HG03575 (cell line): ENCODE data around the gene PTPRT.

Experiments
- ATAC-seq: cut with Tn5 transposase; IDR thresholded peaks from one replicate; pipeline ENCODE4 v1.9.1; 2021; ENCODE audit not compliant: unreplicated experiment, insufficient number of reproducible peaks, low FRiP score; ENCODE audit errors: extremely low read depth

PTPRT gene

DNA sequence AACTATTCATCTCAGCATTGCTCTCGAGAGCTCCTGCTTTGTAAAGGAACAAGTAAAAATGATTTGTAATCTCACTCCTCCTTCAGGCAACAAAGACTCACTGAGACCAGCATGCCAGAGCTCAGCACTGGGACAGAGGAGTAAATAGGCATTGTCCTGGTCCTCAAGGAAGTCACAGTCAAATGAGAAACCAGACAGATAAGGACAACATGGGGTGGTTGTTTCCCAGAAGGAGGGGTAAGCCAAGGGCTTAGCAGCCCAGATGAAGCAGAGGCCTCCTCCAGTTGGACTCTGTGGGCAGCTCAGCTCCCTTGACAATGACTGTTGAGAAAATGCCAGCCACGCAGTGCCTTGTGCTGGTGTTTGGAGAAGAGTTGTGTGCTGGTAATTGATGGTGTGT, 1145.8 kb downstream of the PTPRT start:
- no peak for ATAC-seq

GRCh38 chr20:42041000-42041565, 1148.6 kb downstream of the PTPRT start:
- ATAC-seq = no peak

GRCh38 chr20:42027746-42028268, 1161.9 kb downstream of the PTPRT start:
- ATAC-seq = no peak

- no peak for ATAC-seq
Measured at GRCh38 chr20:42026599-42026998, 1163.1 kb downstream of the PTPRT start.

DNA sequence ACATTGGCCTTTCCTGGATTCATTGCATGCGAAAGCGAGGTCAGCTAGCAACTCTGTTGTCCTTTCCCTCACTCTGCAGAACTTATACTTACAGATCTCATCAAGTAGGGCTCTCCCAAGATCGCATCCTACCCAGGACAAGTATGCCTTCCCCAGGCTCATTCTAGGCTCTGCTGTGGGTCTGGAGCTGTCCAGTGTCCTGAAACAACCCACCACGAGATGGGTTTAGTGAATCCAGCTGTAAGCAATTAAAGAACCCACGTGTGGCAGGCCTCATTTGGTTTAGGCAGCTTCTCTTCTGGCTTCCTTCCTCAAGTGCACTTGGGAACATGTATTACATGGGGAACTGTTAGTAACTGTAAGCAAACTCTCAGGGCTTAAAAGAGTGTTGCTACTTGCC, 1165.1 kb downstream of the PTPRT start:
- no peak for ATAC-seq
